ENCODE results near the gene ABCA6. TPM values are rescaled to one million over a fixed set of nuclear protein-coding genes. Genes with fewer than 3 reads are reported as not detected.
A peak's percentile ranks its signal among the peaks of the same experiment; 100 is the strongest.

Gene ABCA6
- total and polyA plus RNA-seq, 9 of the 15 experiments (the other 6 are each of a cell fraction or from before 2014, with no cell fraction given) = 0.06 to 0.73 (median 0.15) TPM

GRCh38 chr17:69069226-69069750 lies 72.4 kb downstream of the ABCA6 start:
- H3K27ac ChIP-seq (ENCODE audit: extremely low read depth, low read depth, low read length) = no peak overlapping the region; the same call in 2 of the 3 replicates
- WGBS (ENCODE audit: insufficient coverage, low coverage, missing lambda C conversion rate) = 94% methylated on average over 5 of the region's 5 CpGs
- H3K4me3 ChIP-seq = no peak overlapping the region
- no peak for TF ChIP-seq MCM7 (IDR thresholded peaks at IDR 0.05)
- no peak for TF ChIP-seq ZNF311 (CRISPR knock-in tag; IDR thresholded peaks at IDR 0.05)
- no peak for TF ChIP-seq BRCA1 (IDR thresholded peaks at IDR 0.05)
- TF ChIP-seq BRCA1 (CRISPR knock-in tag; IDR thresholded peaks at IDR 0.05) = no peak
- TF ChIP-seq ZBTB17 (CRISPR knock-in tag; IDR thresholded peaks at IDR 0.05) = no peak
- TF ChIP-seq, protein P1, sequence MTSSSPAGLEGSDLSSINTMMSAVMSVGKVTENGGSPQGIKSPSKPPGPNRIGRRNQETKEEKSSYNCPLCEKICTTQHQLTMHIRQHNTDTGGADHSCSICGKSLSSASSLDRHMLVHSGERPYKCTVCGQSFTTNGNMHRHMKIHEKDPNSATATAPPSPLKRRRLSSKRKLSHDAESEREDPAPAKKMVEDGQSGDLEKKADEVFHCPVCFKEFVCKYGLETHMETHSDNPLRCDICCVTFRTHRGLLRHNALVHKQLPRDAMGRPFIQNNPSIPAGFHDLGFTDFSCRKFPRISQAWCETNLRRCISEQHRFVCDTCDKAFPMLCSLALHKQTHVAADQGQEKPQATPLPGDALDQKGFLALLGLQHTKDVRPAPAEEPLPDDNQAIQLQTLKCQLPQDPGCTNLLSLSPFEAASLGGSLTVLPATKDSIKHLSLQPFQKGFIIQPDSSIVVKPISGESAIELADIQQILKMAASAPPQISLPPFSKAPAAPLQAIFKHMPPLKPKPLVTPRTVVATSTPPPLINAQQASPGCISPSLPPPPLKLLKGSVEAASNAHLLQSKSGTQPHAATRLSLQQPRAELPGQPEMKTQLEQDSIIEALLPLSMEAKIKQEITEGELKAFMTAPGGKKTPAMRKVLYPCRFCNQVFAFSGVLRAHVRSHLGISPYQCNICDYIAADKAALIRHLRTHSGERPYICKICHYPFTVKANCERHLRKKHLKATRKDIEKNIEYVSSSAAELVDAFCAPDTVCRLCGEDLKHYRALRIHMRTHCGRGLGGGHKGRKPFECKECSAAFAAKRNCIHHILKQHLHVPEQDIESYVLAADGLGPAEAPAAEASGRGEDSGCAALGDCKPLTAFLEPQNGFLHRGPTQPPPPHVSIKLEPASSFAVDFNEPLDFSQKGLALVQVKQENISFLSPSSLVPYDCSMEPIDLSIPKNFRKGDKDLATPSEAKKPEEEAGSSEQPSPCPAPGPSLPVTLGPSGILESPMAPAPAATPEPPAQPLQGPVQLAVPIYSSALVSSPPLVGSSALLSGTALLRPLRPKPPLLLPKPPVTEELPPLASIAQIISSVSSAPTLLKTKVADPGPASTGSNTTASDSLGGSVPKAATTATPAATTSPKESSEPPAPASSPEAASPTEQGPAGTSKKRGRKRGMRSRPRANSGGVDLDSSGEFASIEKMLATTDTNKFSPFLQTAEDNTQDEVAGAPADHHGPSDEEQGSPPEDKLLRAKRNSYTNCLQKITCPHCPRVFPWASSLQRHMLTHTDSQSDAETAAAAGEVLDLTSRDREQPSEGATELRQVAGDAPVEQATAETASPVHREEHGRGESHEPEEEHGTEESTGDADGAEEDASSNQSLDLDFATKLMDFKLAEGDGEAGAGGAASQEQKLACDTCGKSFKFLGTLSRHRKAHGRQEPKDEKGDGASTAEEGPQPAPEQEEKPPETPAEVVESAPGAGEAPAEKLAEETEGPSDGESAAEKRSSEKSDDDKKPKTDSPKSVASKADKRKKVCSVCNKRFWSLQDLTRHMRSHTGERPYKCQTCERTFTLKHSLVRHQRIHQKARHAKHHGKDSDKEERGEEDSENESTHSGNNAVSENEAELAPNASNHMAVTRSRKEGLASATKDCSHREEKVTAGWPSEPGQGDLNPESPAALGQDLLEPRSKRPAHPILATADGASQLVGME (CRISPR knock-in tag; IDR thresholded peaks at IDR 0.05) = no peak
- TF ChIP-seq KLF13 (tag; IDR thresholded peaks at IDR 0.05; ENCODE audit: borderline replicate concordance, low read depth) = no peak
- in situ Hi-C loops (cut with MboI) (no loop called here), intact Hi-C loops (cut with micrococcal nuclease) (no loop called here)
- H2AFZ ChIP-seq (ENCODE audit: low read depth, low read length) = peak overlapping the region; percentile 51
- H3K9me1 ChIP-seq (ENCODE audit: control insufficient read depth, insufficient read depth, low read length) = no peaks in the 10 kb centered on the region
- H3K4me2 ChIP-seq (ENCODE audit: insufficient read depth, low read length) = no peak overlapping the region
- DNase-seq (ENCODE audit: extremely low read depth in 1 of 4, low spot score in 3 of 4) (no peak), ATAC-seq (no peak), FAIRE-seq (no peak)
- peaks cover 13 to 15% of the 10 kb centered on the region in 2 experiments; a peak in 4 of 5 replicates for H3K4me1 ChIP-seq (replicated peaks in 1 of 2; ENCODE audit: control insufficient read depth in 2 of 2, insufficient read depth in 2 of 2, low read length in 2 of 2)
- BruUV-seq (replicated peaks) = no TSS peak
- H3K9me3 ChIP-seq (replicated peaks; ENCODE audit: control insufficient read depth, insufficient read depth, low read depth, low read length) = no peaks in the 10 kb centered on the region
- no peaks in the 10 kb centered on the region for H3K27me3 ChIP-seq (ENCODE audit: control insufficient read depth in 2 of 2, insufficient read depth in 2 of 2, low read length in 2 of 2)
- H3K36me3 ChIP-seq (ENCODE audit: control insufficient read depth, insufficient read depth, low read length) = no peaks in the 10 kb centered on the region
- H4K20me1 ChIP-seq (replicated peaks; ENCODE audit: control insufficient read depth, insufficient read depth, low read length) = no peaks in the 10 kb centered on the region
- ChIA-PET POLR2A (interaction anchor here (1.4 kb wide), 1 partner anchor 26 kb away, joined by 4 read pairs; no protein-coding TSS in a partner anchor), CTCF (ENCODE audit: low intra/inter-chr PET ratio) (interaction anchor here (0.6 kb wide), 1 partner anchor 298 kb away, joined by 4 read pairs; no protein-coding TSS in a partner anchor)
- no peaks in the 10 kb centered on the region for H3K79me2 ChIP-seq (ENCODE audit: control insufficient read depth, insufficient read depth, low read length)
- no peak overlapping the region for H3K9ac ChIP-seq (ENCODE audit: insufficient read depth in 1 of 2, low read depth in 2 of 2, low read length in 2 of 2)

Data from K562 (cell line).